Chondrocyte (in vitro differentiated cells): ENCODE results near the gene MYADM. TPM values are rescaled to one million over a fixed set of nuclear protein-coding genes. Genes with fewer than 3 reads are reported as not detected.
"Not testable (repeated sequence)": the region's sequence is repeated elsewhere in the genome, so short reads cannot be mapped to it uniquely, and the experiment has no call there.

Source experiments
- DNase-seq: peaks from one replicate; pipeline ENCODE4 v3.0.0; 2021; ENCODE audit warnings: mixed read lengths, low spot score
- H3K27ac Mint-ChIP-seq: one replicate; pipeline ENCODE4 v1.8.0; 2021; ENCODE audit warnings: mild to moderate bottlenecking, moderate library complexity, mixed read lengths; ENCODE audit not compliant: unreplicated experiment
- H3K27me3 Mint-ChIP-seq: 2 replicates; pipeline ENCODE4 v1.8.0; 2021; ENCODE audit warnings: low read depth, mixed read lengths
- H3K36me3 Mint-ChIP-seq: 2 replicates; pipeline ENCODE4 v1.8.0; 2021; ENCODE audit warnings: low read depth, mixed read lengths
- H3K4me1 Mint-ChIP-seq: 2 replicates; pipeline ENCODE4 v1.8.0; 2021; ENCODE audit warnings: low read depth, mild to moderate bottlenecking, mixed read lengths
- H3K4me3 Mint-ChIP-seq: one replicate; pipeline ENCODE4 v1.8.0; 2021; ENCODE audit warnings: mild to moderate bottlenecking, moderate library complexity, mixed read lengths; ENCODE audit not compliant: unreplicated experiment
- H3K9me3 Mint-ChIP-seq: 2 replicates; pipeline ENCODE4 v1.8.0; 2021; ENCODE audit warnings: low read depth, mixed read lengths
- CTCF ChIP-seq: fragments of 200-600 bp; sonication (generic); IDR thresholded peaks from 2 replicates; pipeline ENCODE4 v1.5.0; 2021; ENCODE audit warnings: antibody characterized with exemption, mild to moderate bottlenecking, moderate library complexity
- total RNA-seq: library from RNA; stranded (reverse); gene quantifications from 3 replicates; pipeline ENCODE4 v1.2.1, GENCODE V29; 2021

MYADM gene
- total RNA-seq, 1 donor from 2014 or later, result 292 TPM

GRCh38 chr19:53824134-53824611, 43.5 kb upstream of the MYADM start, which contains the start of gene NLRP12:
Gene NLRP12 (minus strand): TSS chr19:53824314. CDS start chr19:53824174, 140 bp downstream.
- Mint-ChIP-seq H3K4me1 (no peaks in the 10 kb centered on the region), H3K9me3 (no peaks in the 10 kb centered on the region)
- TF ChIP-seq CTCF, result no peak

GRCh38 chr19:53826876-53827275, 40.8 kb upstream of the MYADM start:
- no peak overlapping the region for H3K27ac Mint-ChIP-seq
- peaks cover 25% of the 10 kb centered on the region for H3K27me3 Mint-ChIP-seq
- no peak for TF ChIP-seq CTCF
- H3K36me3 Mint-ChIP-seq, result no peaks in the 10 kb centered on the region
- no peak for DNase-seq
- H3K4me1 Mint-ChIP-seq, result no peaks in the 10 kb centered on the region
- no peaks in the 10 kb centered on the region for H3K9me3 Mint-ChIP-seq
- no peak overlapping the region for H3K4me3 Mint-ChIP-seq

More at GRCh38 chr19:53824134-53824611, 43.5 kb upstream of the MYADM start, which contains the start of gene NLRP12:
- Mint-ChIP-seq H3K4me3 (no peak within 1 kb of the TSS), H3K36me3 (no peaks in the 10 kb centered on the region), H3K27ac (no peak within 1 kb of the TSS), H3K27me3 (peaks cover 7% of the 10 kb centered on the region)
- no peak for DNase-seq

- Mint-ChIP-seq H3K4me1 (no peaks in the 10 kb centered on the region), H3K27ac (no peak overlapping the region), H3K9me3 (no peaks in the 10 kb centered on the region), H3K36me3 (no peaks in the 10 kb centered on the region), H3K27me3 (peaks cover 41% of the 10 kb centered on the region), H3K4me3 (no peak overlapping the region)
- no peak for DNase-seq
- TF ChIP-seq CTCF, result no peak
Measured at GRCh38 chr19:53828531-53828930, 39.2 kb upstream of the MYADM start.

- not testable (repeated sequence) for H3K27ac Mint-ChIP-seq, H3K9me3 Mint-ChIP-seq, H3K4me3 Mint-ChIP-seq, H3K36me3 Mint-ChIP-seq, DNase-seq, H3K4me1 Mint-ChIP-seq
- H3K27me3 Mint-ChIP-seq, result peaks cover 56% of the 10 kb centered on the region
Measured at GRCh38 chr19:53832861-53833260, 34.8 kb upstream of the MYADM start.

- H3K27me3 Mint-ChIP-seq, result peaks cover 21% of the 10 kb centered on the region
- not testable (repeated sequence) for H3K4me1 Mint-ChIP-seq, H3K4me3 Mint-ChIP-seq, H3K9me3 Mint-ChIP-seq, DNase-seq, H3K27ac Mint-ChIP-seq, H3K36me3 Mint-ChIP-seq
Measured at GRCh38 chr19:53838446-53838845, 29.2 kb upstream of the MYADM start.

- not testable (repeated sequence) for H3K27ac Mint-ChIP-seq, H3K9me3 Mint-ChIP-seq, H3K36me3 Mint-ChIP-seq, H3K4me1 Mint-ChIP-seq, H3K4me3 Mint-ChIP-seq, H3K27me3 Mint-ChIP-seq, DNase-seq
Measured at GRCh38 chr19:53840241-53840640, 27.4 kb upstream of the MYADM start.

- not testable (repeated sequence) for H3K27me3 Mint-ChIP-seq, DNase-seq, H3K36me3 Mint-ChIP-seq, H3K4me1 Mint-ChIP-seq, H3K4me3 Mint-ChIP-seq, H3K9me3 Mint-ChIP-seq
- H3K27ac Mint-ChIP-seq, result peak overlapping the region; percentile 8
Measured at GRCh38 chr19:53840914-53841313, 26.8 kb upstream of the MYADM start.
